Ovary (tissue), 3 donors: ENCODE data around the gene COL15A1.

Experiments
- POLR2A ChIP-seq: fragments of 450-650 bp; IDR thresholded peaks from one replicate; pipeline ENCODE4 v1.6.1; 2017; ENCODE audit warnings: antibody characterized with exemption, mild to moderate bottlenecking, moderate library complexity
- TF ChIP-seq, protein P1 (sequence below), 3 donors: fragments of 450-650 bp in 2 of 3; fragments of 200-600 bp in 1 of 3; IDR thresholded peaks; one replicate each; pipeline versions ENCODE4 v1.5.1 to v1.8.0; 2016 to 2022; ENCODE audit warnings: antibody characterized with exemption in 3 of 3, mild to moderate bottlenecking in 1 of 3
- donor health status: DM: no; HTN: no; CAD: no.

DNA sequence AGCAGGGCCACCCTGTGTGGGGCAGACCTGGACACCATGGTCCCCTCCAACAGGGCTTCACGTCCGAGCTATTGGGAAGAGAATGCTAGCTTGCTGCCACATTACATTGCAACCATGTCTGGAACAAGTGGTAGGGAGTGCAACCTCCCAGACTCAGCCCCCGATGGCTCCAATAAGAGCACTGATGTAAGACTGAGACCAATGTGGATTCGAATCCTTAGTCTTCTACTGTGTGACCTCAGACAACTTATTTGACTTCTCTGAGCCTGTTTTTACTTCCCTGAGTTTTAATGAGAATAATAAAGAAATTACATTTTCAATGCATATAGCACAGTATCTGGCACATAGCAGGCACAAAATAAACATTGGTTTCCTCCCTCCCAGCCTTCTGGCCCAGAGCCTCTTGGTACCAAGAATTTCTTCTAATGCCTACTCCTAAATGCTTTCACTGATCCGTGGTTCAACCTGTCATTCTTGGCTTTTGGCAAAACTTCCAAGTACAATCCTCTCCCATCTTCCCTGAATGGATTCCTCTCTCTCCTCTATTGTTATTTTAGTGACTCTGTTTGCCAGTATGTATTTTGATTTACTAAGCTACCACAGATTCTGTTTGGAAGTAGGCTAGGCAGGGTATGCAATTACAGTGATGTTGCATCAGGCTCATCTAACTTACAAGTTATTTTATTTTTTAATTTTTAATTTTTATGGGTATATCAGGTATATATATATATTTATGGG lies 34.6 kb upstream of the COL15A1 start:
- TF ChIP-seq, protein P1, sequence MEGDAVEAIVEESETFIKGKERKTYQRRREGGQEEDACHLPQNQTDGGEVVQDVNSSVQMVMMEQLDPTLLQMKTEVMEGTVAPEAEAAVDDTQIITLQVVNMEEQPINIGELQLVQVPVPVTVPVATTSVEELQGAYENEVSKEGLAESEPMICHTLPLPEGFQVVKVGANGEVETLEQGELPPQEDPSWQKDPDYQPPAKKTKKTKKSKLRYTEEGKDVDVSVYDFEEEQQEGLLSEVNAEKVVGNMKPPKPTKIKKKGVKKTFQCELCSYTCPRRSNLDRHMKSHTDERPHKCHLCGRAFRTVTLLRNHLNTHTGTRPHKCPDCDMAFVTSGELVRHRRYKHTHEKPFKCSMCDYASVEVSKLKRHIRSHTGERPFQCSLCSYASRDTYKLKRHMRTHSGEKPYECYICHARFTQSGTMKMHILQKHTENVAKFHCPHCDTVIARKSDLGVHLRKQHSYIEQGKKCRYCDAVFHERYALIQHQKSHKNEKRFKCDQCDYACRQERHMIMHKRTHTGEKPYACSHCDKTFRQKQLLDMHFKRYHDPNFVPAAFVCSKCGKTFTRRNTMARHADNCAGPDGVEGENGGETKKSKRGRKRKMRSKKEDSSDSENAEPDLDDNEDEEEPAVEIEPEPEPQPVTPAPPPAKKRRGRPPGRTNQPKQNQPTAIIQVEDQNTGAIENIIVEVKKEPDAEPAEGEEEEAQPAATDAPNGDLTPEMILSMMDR (IDR thresholded peaks at IDR 0.05): no peak
- no peak for TF ChIP-seq POLR2A
